ENCODE data around the gene SUZ12.

GRCh38 chr17:31935512-31935911, 1.3 kb upstream of the SUZ12 start:
- TF ChIP-seq YY1 (tag by site-specific recombination; IDR thresholded peaks at IDR 0.05) (no peak), ZNF785 (tag by site-specific recombination; IDR thresholded peaks at IDR 0.05) (no peak), CTCF (tag by site-specific recombination; IDR thresholded peaks at IDR 0.05) (no peak), GLIS1 (tag by site-specific recombination; IDR thresholded peaks at IDR 0.05) (no peak), ZNF707 (tag by site-specific recombination; IDR thresholded peaks at IDR 0.05) (no peak), PRDM4 (tag by site-specific recombination; IDR thresholded peaks at IDR 0.05) (no peak), ZNF561 (tag by site-specific recombination; IDR thresholded peaks at IDR 0.05; ENCODE audit: borderline replicate concordance) (no peak), ZNF121 (tag by site-specific recombination; IDR thresholded peaks at IDR 0.05) (no peak), REPIN1 (tag by site-specific recombination; IDR thresholded peaks at IDR 0.05; ENCODE audit: low read depth) (no peak), ZNF274 (IDR thresholded peaks at IDR 0.05; ENCODE audit: low read length) (no peak), ZNF274 (tag by site-specific recombination; IDR thresholded peaks at IDR 0.05; ENCODE audit: borderline replicate concordance) (no peak)
